Ecto neural progenitor cell (in vitro differentiated cells): ENCODE results near the gene GRK3.

Experiments
- DNase-seq: peaks from one replicate; pipeline ENCODE4 v3.0.0-alpha.2; 2018; ENCODE audit warnings: low spot score

Gene GRK3

DNA sequence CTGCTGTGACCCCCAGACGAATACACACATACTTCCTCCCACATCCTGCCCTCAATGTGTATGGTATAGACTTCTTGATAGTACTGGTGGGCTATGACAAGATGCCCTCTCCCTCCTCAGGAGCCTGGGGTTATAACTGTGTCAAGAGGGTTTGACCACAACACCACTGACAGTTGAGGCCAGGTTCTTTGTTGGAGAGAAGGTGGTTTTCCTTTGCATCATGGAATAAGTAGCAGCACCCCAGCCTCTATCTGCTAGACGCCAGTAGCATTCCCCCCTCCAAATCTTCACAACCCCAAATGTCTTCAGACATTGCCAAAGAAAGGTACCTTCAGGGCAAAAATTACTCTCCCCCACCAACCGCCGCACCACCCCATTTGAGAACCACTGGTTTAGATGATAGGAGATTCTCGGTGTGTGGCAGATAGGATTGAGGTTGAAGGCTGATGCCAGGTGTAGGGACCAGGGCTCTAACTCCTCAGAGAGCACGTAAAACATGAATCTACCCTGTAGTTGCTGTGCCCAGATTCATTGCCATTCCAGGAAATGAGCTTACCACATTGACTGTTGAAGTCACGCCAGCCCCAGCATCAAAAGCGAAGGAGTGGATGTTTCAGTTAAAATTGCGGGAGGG is 172.0 kb downstream of the GRK3 start:
- no peak for DNase-seq

DNA sequence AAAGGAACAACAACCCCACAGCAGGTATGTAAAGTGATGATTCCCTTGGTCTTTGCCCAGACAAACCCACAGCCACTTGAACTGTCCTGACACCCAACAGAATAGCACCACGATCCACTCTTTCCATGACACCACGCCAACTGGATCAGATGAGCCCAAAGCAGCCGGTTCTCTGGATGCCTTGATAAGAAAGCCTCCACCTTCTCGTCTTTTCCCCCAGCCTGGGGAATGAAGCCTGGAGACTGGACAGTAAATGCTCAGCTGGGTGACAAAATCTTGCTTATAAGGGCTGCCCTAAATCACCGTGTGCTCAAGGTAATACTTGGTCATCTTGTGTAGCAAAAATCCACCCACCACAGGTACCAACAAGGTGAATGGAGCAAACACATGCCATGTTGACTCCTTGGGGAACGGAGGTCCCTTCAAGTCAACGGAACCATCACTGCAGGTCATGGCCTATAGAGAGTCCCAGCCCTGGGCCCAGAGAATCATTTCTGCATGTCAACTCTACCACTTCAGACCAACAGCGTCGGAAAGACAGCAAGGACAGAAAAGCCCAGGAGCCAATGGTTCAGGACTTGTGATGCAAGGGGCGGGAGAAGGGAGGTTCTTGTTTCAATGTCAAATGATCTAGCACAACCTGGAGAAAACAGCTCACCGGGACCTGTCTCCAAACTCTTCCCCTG is 175.3 kb downstream of the GRK3 start:
- DNase-seq, result no peak

DNA sequence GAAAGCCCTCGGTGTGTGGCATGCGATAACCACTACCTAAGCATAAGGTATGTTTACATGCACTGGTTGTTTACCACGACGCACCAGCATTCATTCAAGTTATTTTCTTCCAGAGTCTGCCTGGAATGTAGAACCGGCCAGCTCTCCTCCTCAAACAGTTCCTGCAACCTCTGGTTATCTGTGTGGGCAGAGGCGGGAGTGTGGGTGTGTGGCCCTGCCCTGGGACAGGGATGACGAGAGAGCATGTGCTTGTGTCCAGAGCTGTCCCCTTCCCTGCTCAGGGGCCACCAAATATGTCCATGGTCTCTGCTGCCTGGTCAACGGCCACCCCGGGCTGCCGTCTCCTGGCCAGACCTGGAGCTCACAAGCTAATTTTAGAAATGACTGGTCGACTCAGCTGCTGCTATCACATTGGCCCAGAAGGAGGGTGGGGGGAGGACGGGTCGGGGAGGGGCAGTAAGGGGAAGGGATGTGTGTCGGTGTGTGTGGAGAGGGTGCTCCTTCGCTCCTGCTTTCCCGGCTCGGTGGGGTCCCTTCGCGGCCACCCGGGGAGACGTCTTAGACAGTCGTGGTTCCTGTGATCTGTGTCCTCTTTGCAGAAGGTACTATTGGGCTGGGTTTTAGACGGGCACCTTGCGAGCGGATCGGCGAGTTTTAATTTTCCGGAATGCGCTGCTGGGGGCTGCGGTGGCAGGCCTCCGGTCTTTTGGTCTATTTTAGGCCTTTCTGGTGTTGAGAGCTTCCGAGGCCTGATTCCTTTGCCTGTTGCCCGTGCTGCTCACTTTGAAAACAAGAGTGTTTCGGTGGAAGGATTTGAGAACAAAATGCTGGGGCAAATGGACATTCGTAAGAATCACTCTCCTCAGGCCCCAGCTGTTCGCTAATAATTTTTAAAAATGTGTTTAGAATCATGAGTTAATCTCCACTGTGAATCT is 177.5 kb downstream of the GRK3 start, which contains the start of gene MYO18B:
Gene MYO18B (plus strand): TSS at position 497 of the 935 bp plus-strand sequence. CDS start 18,905 bp downstream, outside the sequence.
- no peak for DNase-seq

DNA sequence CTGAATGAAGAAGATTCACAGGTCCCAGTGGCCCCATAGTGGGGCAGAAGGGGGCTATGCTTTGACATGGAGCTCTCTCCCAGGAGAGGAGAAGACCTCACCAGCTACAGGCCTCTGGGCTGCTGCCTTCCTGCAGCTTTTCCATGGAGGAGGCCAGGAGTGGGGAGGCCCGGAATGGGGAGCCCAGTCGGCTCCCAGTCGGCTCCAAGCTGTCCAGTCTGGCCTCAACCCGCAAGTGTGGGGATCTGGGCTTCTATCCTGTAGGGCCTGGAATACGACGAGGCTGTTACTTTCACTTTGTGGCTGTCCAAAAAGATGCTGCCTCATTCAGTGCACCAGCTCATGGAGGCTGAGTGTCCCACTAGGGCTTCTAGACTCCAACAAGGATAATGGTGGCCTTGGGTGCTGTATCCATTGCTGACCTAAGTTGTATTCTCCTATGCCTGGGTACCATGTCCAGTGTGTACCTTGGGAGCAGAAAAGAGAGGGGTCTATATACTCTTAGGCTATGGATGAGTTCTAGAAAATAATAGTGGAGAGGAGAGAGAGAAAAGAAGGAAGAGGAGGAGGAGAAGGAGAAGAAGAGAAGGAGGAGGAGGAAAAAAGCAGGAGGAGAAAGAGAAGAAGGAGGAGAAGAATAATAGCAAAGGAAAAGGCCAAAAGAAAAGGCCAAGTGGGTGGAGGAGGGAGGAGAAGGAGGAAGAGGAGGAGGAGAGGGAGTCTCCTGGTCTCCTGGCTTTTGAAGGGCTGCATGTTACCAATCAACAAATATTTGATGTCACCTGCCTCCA is 178.6 kb downstream of the GRK3 start:
- DNase-seq, result no peak

DNA sequence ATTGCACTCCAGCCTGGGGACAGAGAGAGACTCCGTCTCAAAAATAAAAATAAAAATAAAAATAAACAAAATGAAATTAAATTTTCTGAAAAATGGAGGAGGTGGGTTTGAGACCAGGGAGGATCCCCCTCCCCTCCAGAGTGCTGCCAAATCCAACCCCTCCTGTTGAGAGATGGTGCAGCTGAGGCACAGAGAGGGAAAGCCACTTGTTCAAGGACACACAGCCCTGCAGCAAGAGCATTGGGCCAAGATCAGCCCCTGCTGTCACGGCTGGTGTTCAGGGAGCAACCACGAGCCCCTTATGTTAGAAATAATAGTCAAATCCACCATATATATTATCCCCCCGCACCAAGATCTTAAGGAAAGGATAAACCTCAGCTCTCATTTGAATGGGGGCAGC is 180.2 kb downstream of the GRK3 start:
- DNase-seq, result no peak

DNA sequence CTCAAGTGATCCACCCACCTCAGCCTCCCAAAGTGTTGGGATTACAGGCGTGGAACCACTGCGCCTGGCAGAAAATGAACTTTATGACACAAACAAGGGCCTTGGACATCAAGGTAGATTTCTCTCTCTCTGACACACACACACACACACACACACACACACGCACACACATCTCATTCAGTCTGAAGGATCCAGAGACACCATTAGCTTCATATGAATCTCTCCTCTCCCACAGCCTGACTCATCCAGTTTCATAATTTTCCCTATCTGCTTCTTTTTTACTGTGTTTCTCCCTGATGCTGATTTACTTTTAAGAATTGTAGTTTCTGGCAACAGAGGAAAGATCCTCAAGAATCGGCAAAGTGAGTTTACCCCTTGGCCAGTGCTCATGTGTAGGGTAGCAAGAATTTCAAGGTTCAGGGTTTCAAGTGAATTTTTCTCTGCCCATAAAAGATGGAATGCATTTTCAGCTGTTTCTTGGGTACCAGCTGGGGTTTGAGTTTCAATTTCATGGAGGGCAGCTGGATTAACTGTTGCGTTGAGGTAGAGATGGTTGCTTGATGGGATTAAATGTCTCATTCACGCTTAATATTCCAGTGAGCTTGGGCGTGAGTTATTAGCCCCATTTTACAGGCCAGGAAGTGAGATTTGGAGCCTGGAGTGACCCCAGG is 181.0 kb downstream of the GRK3 start:
- DNase-seq, result no peak

DNA sequence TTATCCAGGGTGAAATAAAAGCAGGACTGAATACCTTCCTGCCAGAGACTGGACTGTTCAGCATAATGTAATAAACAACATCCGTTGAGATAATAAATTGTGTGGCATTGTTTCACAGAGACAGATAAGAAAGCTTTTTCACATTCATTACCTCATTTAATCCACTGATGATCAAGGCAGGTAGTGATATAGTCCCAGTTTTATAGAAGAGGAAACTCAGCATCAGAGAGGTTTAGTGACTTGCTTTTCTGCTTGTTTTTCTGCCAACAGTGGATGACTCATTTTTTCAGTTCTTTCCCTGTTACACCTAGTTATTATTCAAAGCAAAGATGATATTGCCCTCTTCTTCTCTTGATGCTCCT is 181.5 kb downstream of the GRK3 start:
- DNase-seq, result no peak

DNA sequence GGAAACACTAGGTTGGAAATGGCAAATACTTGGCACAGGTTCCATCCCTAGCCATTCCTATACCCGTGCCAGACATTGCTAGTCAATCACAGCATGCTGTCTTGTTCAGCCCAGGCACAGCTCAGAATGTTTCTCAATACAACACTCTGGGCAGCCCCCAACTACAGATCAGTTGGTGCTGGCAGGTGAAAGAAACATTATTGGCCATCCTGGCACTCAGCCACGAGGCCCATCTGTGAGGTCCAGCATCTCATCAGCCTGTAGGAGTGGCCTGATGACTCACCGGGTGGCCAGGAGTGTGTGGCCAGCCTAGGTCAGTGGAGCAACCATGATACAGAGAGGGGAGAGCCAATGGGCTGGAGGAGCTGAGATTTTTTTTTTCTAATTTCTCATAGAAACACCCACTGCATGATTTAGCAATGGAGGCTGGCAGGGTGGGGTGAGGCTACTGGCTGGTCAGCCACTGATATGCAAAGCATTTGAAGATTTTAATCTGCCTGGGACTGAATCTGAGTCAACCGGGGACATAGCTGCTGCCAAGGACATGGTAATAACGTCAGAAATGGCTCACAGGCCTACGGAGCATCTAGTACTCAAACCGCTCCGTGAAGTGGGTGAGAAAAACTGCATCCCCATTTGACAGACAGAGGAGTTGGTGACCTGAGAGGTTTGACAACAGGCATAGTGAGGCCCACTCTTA is 182.9 kb downstream of the GRK3 start:
- DNase-seq, result no peak

DNA sequence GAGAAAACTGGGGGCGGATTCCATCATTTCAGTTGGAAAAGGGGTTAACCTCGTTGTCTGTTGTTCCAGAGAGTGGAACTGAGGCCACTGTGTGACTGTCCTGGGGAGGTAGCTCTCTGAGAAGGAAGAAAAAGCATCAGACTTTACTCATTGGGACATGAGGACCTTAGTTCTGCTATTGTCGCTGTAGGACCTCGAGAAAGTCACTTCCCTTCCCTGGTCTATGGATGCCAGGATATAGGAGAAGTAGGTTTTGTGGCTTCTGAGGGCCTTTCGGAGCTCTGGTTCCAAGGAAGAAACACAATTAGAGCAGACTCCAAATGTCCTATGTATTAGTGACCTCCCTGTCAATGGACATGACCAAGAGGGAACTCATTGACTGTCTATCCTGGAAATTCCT is 183.7 kb downstream of the GRK3 start:
- no peak for DNase-seq

DNA sequence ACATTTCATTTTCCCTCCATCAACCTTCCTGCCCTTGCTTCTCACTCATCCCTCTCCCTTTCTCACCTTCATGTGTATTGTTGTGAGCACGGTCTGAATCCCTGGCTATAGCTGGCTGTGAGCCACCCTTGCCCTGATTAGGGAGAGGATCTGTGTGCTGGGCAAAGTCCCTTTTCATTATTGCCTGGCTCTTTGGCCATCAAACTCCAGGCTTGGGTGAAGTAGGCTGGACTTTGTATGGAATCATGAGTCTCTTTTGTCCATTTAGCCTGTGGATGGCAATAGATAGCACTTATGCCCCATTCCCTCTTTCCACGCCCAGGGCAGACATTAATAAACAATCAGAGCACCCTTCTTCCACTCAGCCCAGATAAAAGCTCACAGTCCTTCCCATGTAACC is 184.2 kb downstream of the GRK3 start:
- no peak for DNase-seq

DNA sequence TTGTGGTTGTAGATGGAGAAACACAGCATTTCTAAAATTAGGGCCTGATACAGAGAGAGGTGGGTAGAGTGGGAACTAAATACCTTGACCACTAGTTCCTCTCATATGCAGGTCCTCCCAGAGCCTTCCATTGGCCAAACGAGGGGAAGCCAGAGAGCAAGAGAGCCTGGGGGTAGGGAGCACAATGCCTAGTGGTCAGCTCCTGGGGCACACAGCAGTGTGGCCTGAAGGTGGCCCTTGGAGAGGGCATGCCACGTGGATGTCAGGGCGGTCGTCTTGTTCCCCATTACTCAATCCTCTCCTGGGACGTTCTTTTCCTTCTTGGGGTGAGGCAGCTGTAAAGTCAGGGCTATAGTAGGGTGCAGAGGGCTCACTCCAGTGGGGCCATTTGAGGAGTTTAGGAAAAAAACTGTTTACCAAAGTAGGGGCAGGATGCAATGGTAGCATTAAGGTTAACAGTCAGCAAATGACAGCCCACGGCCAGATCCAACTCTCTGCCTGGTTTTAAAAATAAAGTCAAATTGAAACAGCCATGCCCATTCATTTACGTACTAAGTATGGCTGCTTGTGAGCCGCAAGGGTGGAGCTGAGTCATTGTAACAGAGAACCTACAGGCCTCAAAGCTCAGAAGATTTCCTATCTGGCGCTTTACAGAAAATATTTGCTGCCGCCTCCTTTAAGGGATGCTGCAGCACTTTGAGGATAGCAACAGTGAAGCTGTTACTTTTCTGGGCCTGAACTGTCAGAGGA is 185.1 kb downstream of the GRK3 start:
- DNase-seq, result no peak

DNA sequence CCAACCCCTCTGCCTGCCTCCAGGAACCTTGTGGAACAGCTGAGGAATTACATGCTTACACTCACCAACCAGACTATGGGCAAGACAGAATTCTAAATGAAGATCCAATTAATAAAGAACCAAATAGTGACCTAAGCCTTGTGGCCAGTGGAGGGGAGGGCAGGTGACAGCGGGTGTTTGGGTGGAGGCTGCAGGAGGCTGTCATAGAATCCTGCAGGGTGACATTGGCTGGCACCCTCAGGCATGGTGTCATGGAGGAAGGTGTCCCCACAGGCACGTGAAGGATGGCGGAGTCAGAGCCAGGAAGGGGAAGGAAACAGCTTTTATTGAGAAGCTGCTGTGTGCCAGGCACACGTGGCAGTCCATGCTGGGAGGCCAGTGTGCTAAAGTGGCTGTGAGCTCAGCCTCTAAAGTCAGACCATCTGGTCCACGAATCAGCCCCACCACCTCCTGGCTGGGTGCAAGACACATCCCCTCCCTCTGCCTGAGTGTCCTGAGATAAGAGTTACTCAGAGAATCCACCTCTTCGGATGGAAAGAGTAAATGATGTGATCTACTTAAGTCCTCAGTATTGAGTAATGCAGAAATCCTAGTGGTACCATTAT is 186.2 kb downstream of the GRK3 start:
- DNase-seq, result no peak

DNA sequence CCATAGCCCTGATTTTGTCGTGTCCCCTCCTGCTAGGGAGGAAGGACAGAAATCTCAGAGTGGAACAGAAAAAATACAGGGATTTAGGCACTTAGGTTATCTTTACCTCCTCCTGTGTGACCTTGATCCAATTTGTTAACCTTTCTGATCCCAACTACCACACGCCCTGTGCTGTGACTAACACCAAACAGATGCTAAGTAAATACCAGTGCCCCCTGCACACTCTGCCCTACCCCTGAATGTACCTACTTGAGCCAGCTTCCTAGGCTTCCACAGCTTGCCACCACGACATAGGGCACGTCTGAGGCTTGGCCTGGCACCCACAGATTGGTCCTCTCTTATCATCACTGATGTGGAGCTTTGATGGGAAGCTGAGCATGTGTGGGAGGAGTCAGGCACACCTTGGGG is 186.7 kb downstream of the GRK3 start:
- DNase-seq, result no peak

DNA sequence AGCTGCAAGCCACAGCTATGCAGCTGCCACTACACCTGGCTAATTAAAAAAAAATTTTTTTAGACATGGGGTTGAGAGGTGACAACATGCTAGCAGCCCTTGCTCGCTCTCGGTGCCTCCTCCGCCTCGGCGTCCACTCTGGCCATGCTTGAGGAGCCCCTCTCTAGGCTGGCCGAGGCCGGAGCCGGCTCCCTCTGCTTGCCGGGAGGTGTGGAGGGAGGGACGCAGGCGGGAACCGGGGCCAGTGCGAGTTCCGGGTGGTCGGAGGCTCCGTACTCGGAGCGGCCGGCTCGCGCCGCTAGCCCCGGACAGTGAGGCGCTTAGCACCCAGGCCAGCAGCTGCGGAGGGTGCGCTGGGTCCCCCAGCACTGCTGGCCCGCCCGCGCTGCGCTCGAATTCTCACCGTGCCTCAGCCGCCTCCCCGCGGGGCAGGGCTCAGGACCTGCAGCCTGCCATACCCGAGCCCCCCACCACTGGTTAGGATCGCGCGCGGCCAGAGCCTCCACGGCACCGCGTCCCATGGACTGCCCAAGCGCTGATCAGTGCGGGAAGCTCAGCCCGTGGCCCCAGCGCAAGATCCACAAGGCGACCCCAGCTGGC is 188.2 kb downstream of the GRK3 start:
- DNase-seq, result no peak

DNA sequence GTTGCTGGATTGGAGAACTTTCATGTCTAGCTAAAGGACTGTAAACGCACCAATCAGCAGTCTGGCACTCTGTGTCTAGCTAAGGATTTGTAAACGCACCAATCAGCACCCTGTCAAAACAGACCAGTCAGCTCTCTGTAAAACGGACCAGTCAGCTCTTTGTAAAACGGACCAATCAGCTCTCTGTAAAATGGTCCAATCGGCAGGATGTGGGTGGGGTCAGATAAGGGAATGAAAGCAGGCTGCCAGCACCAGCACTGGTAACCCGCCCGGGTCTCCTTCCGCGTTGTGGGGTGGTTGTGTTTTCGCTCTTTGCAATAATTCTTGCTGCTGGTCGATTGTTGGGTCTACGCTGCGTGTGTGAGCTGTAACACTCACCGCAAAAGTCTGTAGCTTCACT is 188.8 kb downstream of the GRK3 start:
- DNase-seq, result no peak

DNA sequence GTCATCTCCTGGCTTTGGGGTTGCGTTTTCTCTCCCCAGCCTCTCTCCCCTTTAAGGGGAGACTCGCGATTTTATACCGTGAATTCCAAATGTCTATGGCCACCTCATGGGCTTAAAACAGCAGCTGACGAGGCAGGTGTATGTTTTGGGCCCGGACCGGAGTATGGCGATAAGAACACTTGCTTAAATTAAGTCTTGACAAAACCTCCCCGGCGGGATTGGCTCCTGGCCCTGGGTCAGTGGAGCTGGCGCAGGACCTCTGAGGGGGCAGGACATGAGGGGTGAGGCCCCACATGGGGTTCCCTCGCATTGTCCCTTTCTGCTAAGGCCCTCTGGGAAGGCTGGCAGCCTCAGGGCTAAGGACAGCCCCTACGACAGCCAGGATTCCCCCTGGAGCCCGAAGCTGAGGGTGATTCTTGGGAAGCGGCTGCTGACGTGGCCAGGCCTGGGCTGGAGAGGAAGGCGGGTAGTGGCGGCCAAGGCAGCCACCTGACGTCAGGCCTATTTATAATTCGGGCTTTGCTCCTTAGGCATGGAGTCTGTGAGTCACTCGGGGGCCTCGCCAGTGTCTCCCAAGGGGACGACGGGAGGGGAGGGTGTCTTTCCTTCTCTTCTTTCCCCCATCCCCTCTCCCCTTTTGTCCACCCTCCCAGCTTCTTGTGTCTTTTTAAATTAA is 190.2 kb downstream of the GRK3 start:
- DNase-seq, result no peak

DNA sequence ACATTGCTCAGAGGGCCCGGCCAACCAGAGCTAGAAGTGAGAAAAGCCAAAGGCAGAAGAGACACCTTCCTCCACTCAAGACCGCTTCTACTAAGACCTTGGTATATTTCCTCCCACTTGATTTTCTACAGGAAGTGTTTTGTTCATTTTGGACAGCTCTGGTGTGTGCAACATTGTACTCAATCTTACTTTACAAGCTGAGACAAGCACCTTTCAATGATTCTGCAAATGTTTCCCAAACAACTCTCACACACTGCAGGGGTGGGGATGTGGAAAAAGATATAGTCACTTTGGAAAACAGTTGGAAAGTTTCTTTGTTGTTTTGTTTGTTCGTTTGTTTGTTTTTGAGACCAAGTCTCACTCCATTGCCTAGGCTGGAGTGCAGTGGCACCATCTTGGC is 193.2 kb downstream of the GRK3 start:
- no peak for DNase-seq

DNA sequence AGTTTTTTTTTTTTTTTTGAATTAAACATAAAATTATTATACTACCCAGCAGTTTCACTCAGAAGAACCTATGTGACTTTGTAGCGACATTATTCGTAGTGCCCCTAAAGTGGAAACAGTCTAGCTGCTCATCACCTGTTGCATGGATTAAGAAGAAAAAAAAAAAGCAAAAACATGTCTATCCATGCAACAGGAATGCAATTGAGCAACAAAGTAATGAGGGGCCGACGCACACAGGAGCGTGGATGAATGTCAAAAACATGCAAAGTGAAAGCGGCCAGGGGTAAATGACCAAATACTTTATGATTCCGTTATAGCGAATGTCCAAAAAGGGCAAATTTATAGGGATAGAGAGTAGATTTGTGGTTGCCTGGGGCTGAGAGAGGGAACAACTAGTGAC is 193.8 kb downstream of the GRK3 start:
- DNase-seq, result no peak

DNA sequence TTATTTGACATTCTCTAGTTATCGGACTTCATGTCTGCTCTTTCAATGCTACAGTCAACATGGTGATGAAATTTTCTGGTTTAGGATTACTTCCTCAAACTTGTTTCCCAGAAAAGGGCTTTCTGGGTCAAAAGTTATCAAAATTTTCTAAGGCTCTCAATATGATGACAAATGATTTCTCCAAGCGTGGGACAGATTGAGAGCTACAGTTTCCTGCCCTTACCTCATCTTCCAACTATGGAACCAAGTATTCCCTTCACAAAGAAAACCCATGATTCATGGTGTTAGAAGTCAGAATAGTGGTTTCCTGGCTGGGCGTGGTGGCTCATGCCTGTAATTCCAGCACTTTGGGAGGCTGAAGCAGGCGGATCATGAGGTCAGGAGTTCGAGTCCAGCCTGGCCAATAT is 195.4 kb downstream of the GRK3 start:
- DNase-seq, result no peak
